Femur (tissue), 1 donor: ENCODE results near the gene TSPEAR.

Experiments
- DNase-seq: peaks from one replicate; pipeline ENCODE4 v3.0.0-alpha.2; 2017

TSPEAR gene

GRCh38 chr21:44711327-44712202, at the start of gene TSPEAR:
Gene TSPEAR (minus strand): TSS chr21:44711572. CDS start chr21:44711514, 58 bp downstream.
- DNase-seq = no peak

- DNase-seq = no peak
These were observed 49.0 kb upstream of the TSPEAR start for GRCh38 chr21:44760376-44760775.

GRCh38 chr21:44759628-44760285, 48.4 kb upstream of the TSPEAR start:
- DNase-seq = no peak

GRCh38 chr21:44758781-44759627, 47.6 kb upstream of the TSPEAR start:
- DNase-seq = no peak

GRCh38 chr21:44758141-44758561, 46.8 kb upstream of the TSPEAR start:
- no peak for DNase-seq

GRCh38 chr21:44757731-44758130, 46.4 kb upstream of the TSPEAR start:
- no peak for DNase-seq

GRCh38 chr21:44756423-44757185, 45.2 kb upstream of the TSPEAR start:
- DNase-seq = no peak

- no peak for DNase-seq
These were observed 43.9 kb upstream of the TSPEAR start for GRCh38 chr21:44755227-44755626.

GRCh38 chr21:44753357-44753756, 42.0 kb upstream of the TSPEAR start:
- no peak for DNase-seq

- DNase-seq = no peak
These were observed 41.4 kb upstream of the TSPEAR start for GRCh38 chr21:44752671-44753235.

- no peak for DNase-seq
These were observed 40.6 kb upstream of the TSPEAR start for GRCh38 chr21:44751799-44752636.

GRCh38 chr21:44751186-44751798, 39.9 kb upstream of the TSPEAR start:
- DNase-seq = no peak

- no peak for DNase-seq
These were observed 39.3 kb upstream of the TSPEAR start for GRCh38 chr21:44750675-44751025.

- DNase-seq = no peak
These were observed 38.6 kb upstream of the TSPEAR start for GRCh38 chr21:44749759-44750674.

GRCh38 chr21:44749116-44749758, 37.9 kb upstream of the TSPEAR start:
- DNase-seq = no peak

GRCh38 chr21:44748621-44749020, 37.2 kb upstream of the TSPEAR start:
- no peak for DNase-seq

- no peak for DNase-seq
These were observed 31.2 kb upstream of the TSPEAR start for GRCh38 chr21:44742418-44743153.

- DNase-seq = no peak
These were observed 30.5 kb upstream of the TSPEAR start for GRCh38 chr21:44741921-44742320.
